OCI-LY7 (cell line): ENCODE data around the gene MTURN. TPM values are rescaled to one million over a fixed set of nuclear protein-coding genes. Genes with fewer than 3 reads are reported as not detected.

Source experiments
- BruUV-seq: library from RNA; stranded (reverse); fragments of 400-500 nt; replicated peaks from 2 replicates; lab custom pipeline; 2021; lab: Mats Ljungman, UMichigan
- CTCF ChIA-PET: fragments of 300-600 bp; sonication (Branson Sonifier 250); formaldehyde crosslinking; loops from one replicate; lab custom pipeline; 2022; ENCODE audit warnings: antibody characterized with exemption; ENCODE audit not compliant: unreplicated experiment; lab: Charles Lee
- POLR2A ChIA-PET: fragments of 300-600 bp; sonication (Branson Sonifier 250); formaldehyde crosslinking; loops from one replicate; lab custom pipeline; 2022; ENCODE audit warnings: antibody characterized with exemption; lab: Charles Lee
- DNase-seq: peaks from one replicate; pipeline ENCODE4 v3.0.0-alpha.2; 2015; ENCODE audit warnings: low spot score
- H2AFZ ChIP-seq: fragments of 200-600 bp; sonication (generic), shearing (Covaris generic); 2 replicates; pipeline ENCODE4 v1.6.1; 2014; ENCODE audit warnings: mild to moderate bottlenecking, antibody characterized with exemption, low read length, moderate library complexity
- H3K27ac ChIP-seq: fragments of 200-600 bp; sonication (generic); 2 replicates; pipeline ENCODE4 v1.5.1; 2014; ENCODE audit warnings: mixed run types, low read depth, mild to moderate bottlenecking, moderate library complexity, low read length, inconsistent platforms; ENCODE audit not compliant: poor library complexity, severe bottlenecking
- H3K36me3 ChIP-seq: fragments of 200-600 bp; sonication (generic); 2 replicates; pipeline ENCODE4 v1.6.1; 2014; ENCODE audit warnings: mild to moderate bottlenecking, antibody characterized with exemption, low read length, moderate library complexity, mixed read lengths; ENCODE audit not compliant: insufficient read depth
- H3K4me1 ChIP-seq: fragments of 200-600 bp; sonication (generic); 2 replicates; pipeline ENCODE4 v1.5.1; 2014; ENCODE audit warnings: mild to moderate bottlenecking, low read length; ENCODE audit not compliant: insufficient read depth, poor library complexity, severe bottlenecking
- H3K4me2 ChIP-seq: fragments of 200-600 bp; sonication (generic); 2 replicates; pipeline ENCODE4 v1.6.1; 2014; ENCODE audit warnings: mild to moderate bottlenecking, low read length
- H3K4me3 ChIP-seq: fragments of 200-600 bp; sonication (generic); 2 replicates; pipeline ENCODE4 v1.5.1; 2014; ENCODE audit warnings: mild to moderate bottlenecking, low read depth, low read length; ENCODE audit not compliant: poor library complexity, severe bottlenecking
- H3K79me2 ChIP-seq: fragments of 200-600 bp; sonication (generic); 2 replicates; pipeline ENCODE4 v1.6.1; 2016; ENCODE audit warnings: low read depth, mild to moderate bottlenecking, low read length, moderate library complexity, mixed read lengths; ENCODE audit not compliant: insufficient read depth
- H3K9me2 ChIP-seq: fragments of 200-600 bp; sonication (generic); 2 replicates; pipeline ENCODE4 v1.6.1; 2016; ENCODE audit warnings: mild to moderate bottlenecking, low read length, mixed read lengths; ENCODE audit not compliant: insufficient read depth
- H3K9me3 ChIP-seq: fragments of 200-600 bp; sonication (generic); 2 replicates; pipeline ENCODE4 v1.6.1; 2014; ENCODE audit warnings: mild to moderate bottlenecking, mixed run types, low read length, mixed read lengths
- H4K20me1 ChIP-seq: fragments of 200-600 bp; sonication (generic); 2 replicates; pipeline ENCODE4 v1.6.1; 2014; ENCODE audit warnings: mild to moderate bottlenecking, antibody characterized with exemption, low read length, moderate library complexity, mixed read lengths; ENCODE audit not compliant: insufficient read depth
- EZH2phosphoT487 ChIP-seq: fragments of 200-600 bp; sonication (generic); IDR thresholded peaks from 2 replicates; pipeline ENCODE4 v1.6.1; 2018; ENCODE audit warnings: low read depth, borderline replicate concordance, mild to moderate bottlenecking, mixed run types, antibody characterized with exemption, low read length, moderate library complexity, mixed read lengths
- intact Hi-C: fragments of 100-400 bp; cut with micrococcal nuclease; formaldehyde crosslinking; loops from one replicate; pipeline ENCODE4 v1.10.0; 2022; ENCODE audit not compliant: unreplicated experiment
- total RNA-seq, 2 experiments: library from RNA; depleted of rRNA in 1 of 2; stranded (reverse); fragments of >200 nt in 1 of 2; shearing (Covaris generic) in 1 of 2; gene quantifications; 2 replicates each; pipeline ENCODE4 v1.2.3, GENCODE V29; 2014 to 2022
- TF ChIP-seq, protein P1 (sequence below): fragments of 200-600 bp; sonication (generic); conservative IDR thresholded peaks from 2 replicates; pipeline ENCODE4 v1.5.1; 2014; ENCODE audit warnings: mild to moderate bottlenecking, antibody characterized with exemption, low read length, moderate library complexity, mixed read lengths

The MTURN gene
- total RNA-seq, 2 experiments from 2014 or later, result 2.9 to 4.1 TPM

DNA sequence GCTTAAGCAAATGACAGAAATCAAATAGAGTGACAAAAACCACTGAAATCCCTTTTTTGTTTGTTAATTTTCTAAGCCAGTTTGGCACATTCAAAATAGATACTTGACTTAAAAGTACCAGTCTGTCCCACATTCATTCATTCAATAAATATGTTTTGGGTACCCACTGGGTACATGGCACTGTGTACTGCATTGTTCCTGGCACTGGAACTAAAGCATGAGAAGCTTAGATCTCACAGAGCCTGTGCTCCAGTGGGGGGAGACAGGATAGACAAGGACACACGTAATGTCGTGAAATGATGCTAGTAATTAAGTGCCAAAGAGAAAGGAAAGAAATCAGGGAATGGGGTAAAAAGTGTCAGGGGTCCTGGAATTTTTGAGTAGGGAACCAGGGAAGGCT is 13.0 kb downstream of the MTURN start:
- intact Hi-C loops, result no loop called here
- TF ChIP-seq EZH2phosphoT487, result no peak
- TF ChIP-seq, protein P1, sequence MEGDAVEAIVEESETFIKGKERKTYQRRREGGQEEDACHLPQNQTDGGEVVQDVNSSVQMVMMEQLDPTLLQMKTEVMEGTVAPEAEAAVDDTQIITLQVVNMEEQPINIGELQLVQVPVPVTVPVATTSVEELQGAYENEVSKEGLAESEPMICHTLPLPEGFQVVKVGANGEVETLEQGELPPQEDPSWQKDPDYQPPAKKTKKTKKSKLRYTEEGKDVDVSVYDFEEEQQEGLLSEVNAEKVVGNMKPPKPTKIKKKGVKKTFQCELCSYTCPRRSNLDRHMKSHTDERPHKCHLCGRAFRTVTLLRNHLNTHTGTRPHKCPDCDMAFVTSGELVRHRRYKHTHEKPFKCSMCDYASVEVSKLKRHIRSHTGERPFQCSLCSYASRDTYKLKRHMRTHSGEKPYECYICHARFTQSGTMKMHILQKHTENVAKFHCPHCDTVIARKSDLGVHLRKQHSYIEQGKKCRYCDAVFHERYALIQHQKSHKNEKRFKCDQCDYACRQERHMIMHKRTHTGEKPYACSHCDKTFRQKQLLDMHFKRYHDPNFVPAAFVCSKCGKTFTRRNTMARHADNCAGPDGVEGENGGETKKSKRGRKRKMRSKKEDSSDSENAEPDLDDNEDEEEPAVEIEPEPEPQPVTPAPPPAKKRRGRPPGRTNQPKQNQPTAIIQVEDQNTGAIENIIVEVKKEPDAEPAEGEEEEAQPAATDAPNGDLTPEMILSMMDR, result no peak

DNA sequence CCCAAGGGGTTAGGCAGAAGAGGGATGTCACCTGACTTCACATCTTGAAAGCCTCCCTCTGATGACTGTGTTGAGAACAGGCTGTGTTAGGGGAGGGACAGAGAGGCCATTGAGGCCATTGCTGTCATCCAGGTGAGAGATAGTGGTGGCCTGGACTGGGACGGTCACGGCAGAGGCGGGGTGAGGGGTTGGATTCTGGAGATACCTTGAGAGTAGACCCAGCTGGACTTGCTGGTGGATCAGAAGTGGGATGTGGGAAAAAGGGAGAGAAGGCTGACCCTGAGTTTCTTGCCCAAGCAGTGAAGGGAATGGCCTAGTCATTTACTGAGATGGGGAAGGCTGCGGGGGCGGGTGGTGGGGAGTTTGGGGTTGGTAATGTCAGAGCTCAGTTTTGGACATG is 13.6 kb downstream of the MTURN start:
- Histone ChIP-seq H2AFZ (peak overlapping the region; percentile 40; the same call in 1 of the 2 replicates), H4K20me1 (no peaks in the 10 kb centered on the region), H3K79me2 (no peaks in the 10 kb centered on the region), H3K4me2 (no peak overlapping the region), H3K27ac (no peak overlapping the region), H3K4me1 (peaks cover 19% of the 10 kb centered on the region), H3K9me3 (no peaks in the 10 kb centered on the region), H3K4me3 (no peak overlapping the region), H3K9me2 (no peaks in the 10 kb centered on the region), H3K36me3 (no peaks in the 10 kb centered on the region)
- no TSS peak for BruUV-seq
- CTCF ChIA-PET, result no interaction called here
- DNase-seq, result no peak
- intact Hi-C loops, result no loop called here
- no peak for TF ChIP-seq EZH2phosphoT487
- TF ChIP-seq, protein P1, result no peak
- POLR2A ChIA-PET, result interaction anchor here (0.5 kb wide), 1 partner anchor 542 kb away, joined by 3 read pairs; no protein-coding TSS in a partner anchor

More for the DNA sequence above, 13.0 kb downstream of the MTURN start:
- Histone ChIP-seq H4K20me1 (no peaks in the 10 kb centered on the region), H3K4me3 (no peak overlapping the region), H3K9me2 (no peaks in the 10 kb centered on the region), H3K4me2 (no peak overlapping the region), H3K9me3 (no peaks in the 10 kb centered on the region), H3K79me2 (no peaks in the 10 kb centered on the region), H3K27ac (no peak overlapping the region), H3K4me1 (peaks cover 19% of the 10 kb centered on the region), H3K36me3 (no peaks in the 10 kb centered on the region), H2AFZ (no peak overlapping the region; the same call in 1 of the 2 replicates)
- CTCF ChIA-PET, result no interaction called here
- no peak for DNase-seq
- no TSS peak for BruUV-seq
- POLR2A ChIA-PET, result interaction anchor here (0.5 to 1.7 kb wide), 2 partner anchors 14 to 543 kb away, joined by 3 to 8 read pairs; no protein-coding TSS in a partner anchor

DNA sequence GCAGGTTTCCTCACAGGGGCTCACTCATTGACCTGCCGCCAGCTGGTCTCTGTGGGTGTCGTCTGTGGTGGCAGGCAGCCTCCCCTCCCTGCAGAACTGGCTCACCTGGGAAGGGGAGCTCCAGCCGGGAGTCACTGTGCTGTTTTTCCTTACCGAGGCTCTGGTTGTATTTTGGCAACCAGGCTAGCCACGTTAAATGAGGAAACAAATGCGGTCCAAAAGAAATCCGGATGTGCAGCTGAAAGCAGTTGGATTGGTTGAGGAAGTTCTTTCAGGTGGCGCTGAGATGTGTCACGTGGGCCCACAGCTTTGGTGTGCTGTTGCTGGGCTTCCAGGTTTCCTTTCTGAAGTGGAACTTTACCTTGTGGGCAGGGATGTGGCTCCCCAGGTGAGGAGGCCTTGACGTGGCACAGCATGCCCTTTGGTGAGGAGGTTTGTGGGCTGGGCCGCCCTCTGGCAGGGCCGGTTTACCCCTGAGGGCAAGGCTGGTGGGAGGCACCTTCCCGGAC is 14.2 kb downstream of the MTURN start:
- peak overlapping the region; percentile 27; the same call in 1 of the 2 replicates for H3K4me2 ChIP-seq
- peak; percentile 28 for DNase-seq
- H3K4me1 ChIP-seq, result peaks cover 19% of the 10 kb centered on the region
- H3K27ac ChIP-seq, result no peak overlapping the region
- no peak for TF ChIP-seq EZH2phosphoT487
- TF ChIP-seq, protein P1, result no peak
- H3K9me3 ChIP-seq, result no peaks in the 10 kb centered on the region
- H3K36me3 ChIP-seq, result no peaks in the 10 kb centered on the region
- no peaks in the 10 kb centered on the region for H3K79me2 ChIP-seq
- intact Hi-C loops, result no loop called here
- H3K4me3 ChIP-seq, result no peak overlapping the region
- peak overlapping the region; percentile 40 for H2AFZ ChIP-seq
- BruUV-seq, result no TSS peak
- ChIA-PET POLR2A (no interaction called here), CTCF (no interaction called here)
- no peaks in the 10 kb centered on the region for H4K20me1 ChIP-seq
- no peaks in the 10 kb centered on the region for H3K9me2 ChIP-seq
